GM19372 (cell line): ENCODE results near the gene LCN9.

Experiments
- ATAC-seq: cut with Tn5 transposase; IDR thresholded peaks from one replicate; pipeline ENCODE4 v1.9.1; 2021; ENCODE audit warnings: mild to moderate bottlenecking, low read depth, moderate library complexity; ENCODE audit not compliant: unreplicated experiment

LCN9 gene

GRCh38 chr9:135714242-135715055 lies 51.3 kb downstream of the LCN9 start:
- ATAC-seq = no peak

- ATAC-seq = no peak
These were observed 52.0 kb downstream of the LCN9 start for GRCh38 chr9:135715056-135715595.

GRCh38 chr9:135716045-135716444 lies 52.9 kb downstream of the LCN9 start:
- ATAC-seq = no peak
